PC-3 (cell line): ENCODE results near the gene NTM.

Source experiments
- EZH2 ChIP-seq: fragments of 300-600 bp; sonication (generic); IDR thresholded peaks from one replicate; pipeline ENCODE4 v1.6.1; 2017; ENCODE audit warnings: antibody characterized with exemption, mild to moderate bottlenecking, low read length; ENCODE audit not compliant: unreplicated experiment
- TF ChIP-seq, protein P1 (sequence below): fragments of 300-600 bp; sonication (generic); conservative IDR thresholded peaks from 2 replicates; pipeline ENCODE4 v1.5.1; 2017; ENCODE audit warnings: antibody characterized with exemption, low read depth, mild to moderate bottlenecking, low read length

DNA sequence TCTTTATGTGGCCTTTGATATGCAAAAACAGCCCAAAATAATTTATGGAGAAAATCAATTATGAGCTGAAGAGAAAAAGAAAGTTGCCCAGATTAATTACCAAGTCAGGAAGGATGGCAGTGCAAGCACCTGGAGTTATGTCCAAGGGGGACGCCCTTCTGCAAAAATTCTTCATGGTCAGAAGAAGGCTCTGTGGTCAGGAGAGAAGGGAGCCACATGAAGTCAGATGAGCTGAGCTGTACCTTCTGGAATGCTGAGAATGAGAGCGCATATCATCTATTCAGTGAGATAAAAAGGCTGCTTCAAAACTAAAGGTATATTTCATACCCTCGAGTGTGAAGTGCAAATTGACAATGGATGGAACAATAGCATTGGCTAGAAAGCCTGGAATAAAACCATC is 607.4 kb downstream of the NTM start:
- TF ChIP-seq, protein P1, sequence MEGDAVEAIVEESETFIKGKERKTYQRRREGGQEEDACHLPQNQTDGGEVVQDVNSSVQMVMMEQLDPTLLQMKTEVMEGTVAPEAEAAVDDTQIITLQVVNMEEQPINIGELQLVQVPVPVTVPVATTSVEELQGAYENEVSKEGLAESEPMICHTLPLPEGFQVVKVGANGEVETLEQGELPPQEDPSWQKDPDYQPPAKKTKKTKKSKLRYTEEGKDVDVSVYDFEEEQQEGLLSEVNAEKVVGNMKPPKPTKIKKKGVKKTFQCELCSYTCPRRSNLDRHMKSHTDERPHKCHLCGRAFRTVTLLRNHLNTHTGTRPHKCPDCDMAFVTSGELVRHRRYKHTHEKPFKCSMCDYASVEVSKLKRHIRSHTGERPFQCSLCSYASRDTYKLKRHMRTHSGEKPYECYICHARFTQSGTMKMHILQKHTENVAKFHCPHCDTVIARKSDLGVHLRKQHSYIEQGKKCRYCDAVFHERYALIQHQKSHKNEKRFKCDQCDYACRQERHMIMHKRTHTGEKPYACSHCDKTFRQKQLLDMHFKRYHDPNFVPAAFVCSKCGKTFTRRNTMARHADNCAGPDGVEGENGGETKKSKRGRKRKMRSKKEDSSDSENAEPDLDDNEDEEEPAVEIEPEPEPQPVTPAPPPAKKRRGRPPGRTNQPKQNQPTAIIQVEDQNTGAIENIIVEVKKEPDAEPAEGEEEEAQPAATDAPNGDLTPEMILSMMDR, result no peak
- no peak for TF ChIP-seq EZH2
